ENCODE measurements around the gene EGFL7. TPM values are rescaled to one million over a fixed set of nuclear protein-coding genes. Genes with fewer than 3 reads are reported as not detected.
A peak's percentile ranks its signal among the peaks of the same experiment; 100 is the strongest.
"Not testable (repeated sequence)": the region's sequence is repeated elsewhere in the genome, so short reads cannot be mapped to it uniquely, and the experiment has no call there.

The EGFL7 gene
- polyA plus RNA-seq, 6 donors from 2014 or later = 0.33 TPM; not detected in 4

- peak overlapping the region in 2 of 6 donors; percentile 59 to 70 for H3K27ac Mint-ChIP-seq
- peak overlapping the region in 4 of 8 donors; percentile 15 to 81 (median 48) for H3K4me3 Mint-ChIP-seq
- no peak for DNase-seq
- ATAC-seq (ENCODE audit: low read depth in 2 of 2) = no peak
- no peaks in the 10 kb centered on the region for H3K36me3 Mint-ChIP-seq
- no peaks in the 10 kb centered on the region for H3K9me3 Mint-ChIP-seq
- H3K27me3 Mint-ChIP-seq = peaks cover 6 to 15% (median 6%) of the 10 kb centered on the region in 3 donors
- H3K4me1 Mint-ChIP-seq = peaks cover 27 to 32% (median 32%) of the 10 kb centered on the region in 3 donors
Measured at GRCh38 chr9:136697146-136697820, 34.6 kb downstream of the EGFL7 start.

- no peak overlapping the region for H3K4me3 Mint-ChIP-seq
- H3K4me1 Mint-ChIP-seq = peaks cover 27 to 36% (median 35%) of the 10 kb centered on the region in 3 donors
- DNase-seq (no peak), ATAC-seq (ENCODE audit: low read depth in 2 of 2) (no peak)
- no peaks in the 10 kb centered on the region for H3K9me3 Mint-ChIP-seq
- peak overlapping the region in 3 of 6 donors; percentile 45 to 88 (median 59) for H3K27ac Mint-ChIP-seq
- H3K27me3 Mint-ChIP-seq = peaks cover 6 to 14% (median 6%) of the 10 kb centered on the region in 3 donors
- H3K36me3 Mint-ChIP-seq = no peaks in the 10 kb centered on the region
Measured at GRCh38 chr9:136697821-136698526, 35.3 kb downstream of the EGFL7 start.

- peaks cover 34 to 43% (median 43%) of the 10 kb centered on the region in 3 donors for H3K4me1 Mint-ChIP-seq
- no peak for DNase-seq
- no peak for ATAC-seq (ENCODE audit: low read depth in 2 of 2)
- no peaks in the 10 kb centered on the region for H3K9me3 Mint-ChIP-seq
- peaks cover 6 to 10% (median 8%) of the 10 kb centered on the region in 3 donors for H3K27me3 Mint-ChIP-seq
- peak overlapping the region in 2 of 8 donors; percentile 45 to 68 for H3K4me3 Mint-ChIP-seq
- H3K36me3 Mint-ChIP-seq = no peaks in the 10 kb centered on the region
- peak overlapping the region in 3 of 6 donors; percentile 44 to 79 (median 45) for H3K27ac Mint-ChIP-seq
Measured at GRCh38 chr9:136698635-136699246, 36.0 kb downstream of the EGFL7 start.

GRCh38 chr9:136700304-136700703 lies 37.6 kb downstream of the EGFL7 start:
- H3K4me3 Mint-ChIP-seq = peak overlapping the region; percentile 75 to 94 (median 90)
- H3K27ac Mint-ChIP-seq = peak overlapping the region; percentile 97 to 100 (median 99)
- no peak for ATAC-seq (ENCODE audit: low read depth in 2 of 2)
- H3K9me3 Mint-ChIP-seq = no peaks in the 10 kb centered on the region
- no peaks in the 10 kb centered on the region for H3K36me3 Mint-ChIP-seq
- no peak for DNase-seq
- H3K4me1 Mint-ChIP-seq = peaks cover 35 to 49% (median 45%) of the 10 kb centered on the region in 3 donors
- H3K27me3 Mint-ChIP-seq = peaks cover 6 to 10% (median 8%) of the 10 kb centered on the region in 3 donors

- Mint-ChIP-seq H3K4me3 (peak overlapping the region; percentile 75 to 94 (median 90)), H3K9me3 (no peaks in the 10 kb centered on the region), H3K4me1 (peaks cover 32 to 49% (median 45%) of the 10 kb centered on the region in 3 donors), H3K27ac (peak overlapping the region; percentile 97 to 100 (median 99)), H3K27me3 (peaks cover 8 to 10% (median 9%) of the 10 kb centered on the region in 3 donors), H3K36me3 (no peaks in the 10 kb centered on the region)
- ATAC-seq (ENCODE audit: low read depth in 2 of 2) = peak; percentile 74 to 79
- peak; percentile 84 for DNase-seq
Measured at GRCh38 chr9:136700959-136701667, 38.4 kb downstream of the EGFL7 start.

GRCh38 chr9:136701668-136702053 lies 38.9 kb downstream of the EGFL7 start:
- ATAC-seq (ENCODE audit: low read depth in 2 of 2) (no peak), DNase-seq (no peak)
- Mint-ChIP-seq H3K27ac (peak overlapping the region; percentile 76 to 100 (median 99)), H3K27me3 (peaks cover 8 to 10% (median 10%) of the 10 kb centered on the region in 3 donors), H3K36me3 (no peaks in the 10 kb centered on the region), H3K9me3 (no peaks in the 10 kb centered on the region), H3K4me1 (peaks cover 32 to 49% (median 45%) of the 10 kb centered on the region in 3 donors), H3K4me3 (peak overlapping the region; percentile 75 to 94 (median 90))

- Mint-ChIP-seq H3K36me3 (no peaks in the 10 kb centered on the region), H3K27me3 (peaks cover 0 to 14% (median 4%) of the 10 kb centered on the region in 3 donors), H3K4me3 (peak overlapping the region in 7 of 8 donors; percentile 7 to 74 (median 56)), H3K9me3 (no peaks in the 10 kb centered on the region), H3K27ac (peak overlapping the region; percentile 77 to 99 (median 96)), H3K4me1 (peaks cover 23 to 39% (median 36%) of the 10 kb centered on the region in 3 donors)
- ATAC-seq (ENCODE audit: low read depth in 2 of 2) (peak; percentile 29 to 33), DNase-seq (peak; percentile 69)
Measured at GRCh38 chr9:136703276-136703860, 40.7 kb downstream of the EGFL7 start.

- peaks cover 23 to 36% (median 36%) of the 10 kb centered on the region in 3 donors for H3K4me1 Mint-ChIP-seq
Measured at GRCh38 chr9:136704741-136705140, 42.0 kb downstream of the EGFL7 start.

GRCh38 chr9:136705564-136705963 lies 42.8 kb downstream of the EGFL7 start:
- no peaks in the 10 kb centered on the region for H3K36me3 Mint-ChIP-seq
- H3K4me1 Mint-ChIP-seq = peaks cover 20 to 31% (median 30%) of the 10 kb centered on the region in 3 donors
- DNase-seq = no peak
- no peak for ATAC-seq (ENCODE audit: low read depth in 2 of 2)
- peaks cover 0 to 20% (median 4%) of the 10 kb centered on the region in 3 donors for H3K27me3 Mint-ChIP-seq
- H3K4me3 Mint-ChIP-seq = peak overlapping the region in 1 of 8 donors; percentile 1
- H3K27ac Mint-ChIP-seq = peak overlapping the region in 3 of 6 donors; percentile 6 to 84 (median 31)
- H3K9me3 Mint-ChIP-seq = no peaks in the 10 kb centered on the region

More at GRCh38 chr9:136704741-136705140, 42.0 kb downstream of the EGFL7 start:
- DNase-seq; H3K9me3 Mint-ChIP-seq; H3K36me3 Mint-ChIP-seq; H3K4me3 Mint-ChIP-seq; ATAC-seq (ENCODE audit: low read depth in 2 of 2): not testable (repeated sequence)
- H3K27me3 Mint-ChIP-seq = peaks cover 0 to 15% (median 4%) of the 10 kb centered on the region in 3 donors
- H3K27ac Mint-ChIP-seq = peak overlapping the region in 2 of 6 donors; percentile 14 to 28

- peaks cover 0 to 24% (median 4%) of the 10 kb centered on the region in 3 donors for H3K27me3 Mint-ChIP-seq
- H3K4me3 Mint-ChIP-seq = no peak overlapping the region
- DNase-seq = no peak
- no peaks in the 10 kb centered on the region for H3K36me3 Mint-ChIP-seq
- H3K4me1 Mint-ChIP-seq = peaks cover 12 to 26% (median 22%) of the 10 kb centered on the region in 3 donors
- ATAC-seq (ENCODE audit: low read depth in 2 of 2) = no peak
- no peaks in the 10 kb centered on the region for H3K9me3 Mint-ChIP-seq
- peak overlapping the region in 1 of 6 donors; percentile 39 for H3K27ac Mint-ChIP-seq
Measured at GRCh38 chr9:136707011-136707410, 44.3 kb downstream of the EGFL7 start.

GRCh38 chr9:136707849-136708517 lies 45.3 kb downstream of the EGFL7 start:
- Mint-ChIP-seq H3K27ac (peak overlapping the region in 3 of 6 donors; percentile 51 to 82 (median 59)), H3K36me3 (no peaks in the 10 kb centered on the region), H3K4me3 (no peak overlapping the region), H3K27me3 (peaks cover 0 to 24% (median 4%) of the 10 kb centered on the region in 3 donors), H3K9me3 (no peaks in the 10 kb centered on the region), H3K4me1 (peaks cover 12 to 19% (median 18%) of the 10 kb centered on the region in 3 donors)
- ATAC-seq (ENCODE audit: low read depth in 2 of 2) = no peak
- no peak for DNase-seq

Data from naive B cell (primary cell).